Adrenal gland (tissue), 5 donors: ENCODE data around the gene LTA.

Experiments used
- CTCF ChIP-seq, 6 experiments: fragments of 450-650 bp in 4 of 6; fragments of 200-600 bp in 2 of 6; sonication (generic) in 1 of 6; IDR thresholded peaks; 1 replicate in 5 of 6; 2 replicates in 1 of 6; pipeline versions ENCODE4 v1.5.1 to v1.8.0; 2016 to 2021; ENCODE audit warnings: antibody characterized with exemption in 6 of 6, mild to moderate bottlenecking in 2 of 6, moderate library complexity in 1 of 6
- POLR2A ChIP-seq, 2 donors: fragments of 450-650 bp; IDR thresholded peaks; one replicate each; pipeline ENCODE4 v1.6.1; 2017; ENCODE audit warnings: antibody characterized with exemption in 2 of 2, mild to moderate bottlenecking in 2 of 2, moderate library complexity in 1 of 2
- donor health status: DM: no; HTN: no; CAD: no.

GRCh38 chr6:31543639-31544038, 28.4 kb upstream of the LTA start:
- no peak for TF ChIP-seq CTCF (IDR thresholded peaks at IDR 0.05)
- TF ChIP-seq POLR2A (IDR thresholded peaks at IDR 0.05), result no peak
